IPS-20b (cell line): ENCODE measurements around the gene PIGQ.

Source experiments
- H3K27ac ChIP-seq: one replicate; pipeline ENCODE4 v1.5.1; 2013; ENCODE audit warnings: low read length
- H3K27me3 ChIP-seq: 2 replicates; pipeline ENCODE4 v1.6.1; 2013; ENCODE audit warnings: mild to moderate bottlenecking, low read length, inconsistent platforms; ENCODE audit not compliant: insufficient read depth
- H3K36me3 ChIP-seq: 2 replicates; pipeline ENCODE4 v1.6.1; 2013; ENCODE audit warnings: low read depth, mild to moderate bottlenecking, inconsistent platforms, low read length, moderate library complexity; ENCODE audit not compliant: insufficient read depth
- H3K4me1 ChIP-seq: 2 replicates; pipeline ENCODE4 v1.6.1; 2013; ENCODE audit warnings: mild to moderate bottlenecking, control low read depth, inconsistent platforms, low read length, moderate library complexity; ENCODE audit not compliant: insufficient read depth
- H3K4me3 ChIP-seq: 2 replicates; pipeline ENCODE4 v1.5.1; 2013; ENCODE audit warnings: mild to moderate bottlenecking, low read length, inconsistent platforms
- H3K9ac ChIP-seq: 2 replicates; pipeline ENCODE4 v1.6.1; 2013; ENCODE audit warnings: low read depth, mild to moderate bottlenecking, inconsistent platforms, low read length, moderate library complexity
- H3K9me3 ChIP-seq: 2 replicates; pipeline ENCODE4 v1.6.1; 2013; ENCODE audit warnings: mild to moderate bottlenecking, low read depth, low read length, inconsistent platforms; ENCODE audit not compliant: insufficient read depth

PIGQ gene

DNA sequence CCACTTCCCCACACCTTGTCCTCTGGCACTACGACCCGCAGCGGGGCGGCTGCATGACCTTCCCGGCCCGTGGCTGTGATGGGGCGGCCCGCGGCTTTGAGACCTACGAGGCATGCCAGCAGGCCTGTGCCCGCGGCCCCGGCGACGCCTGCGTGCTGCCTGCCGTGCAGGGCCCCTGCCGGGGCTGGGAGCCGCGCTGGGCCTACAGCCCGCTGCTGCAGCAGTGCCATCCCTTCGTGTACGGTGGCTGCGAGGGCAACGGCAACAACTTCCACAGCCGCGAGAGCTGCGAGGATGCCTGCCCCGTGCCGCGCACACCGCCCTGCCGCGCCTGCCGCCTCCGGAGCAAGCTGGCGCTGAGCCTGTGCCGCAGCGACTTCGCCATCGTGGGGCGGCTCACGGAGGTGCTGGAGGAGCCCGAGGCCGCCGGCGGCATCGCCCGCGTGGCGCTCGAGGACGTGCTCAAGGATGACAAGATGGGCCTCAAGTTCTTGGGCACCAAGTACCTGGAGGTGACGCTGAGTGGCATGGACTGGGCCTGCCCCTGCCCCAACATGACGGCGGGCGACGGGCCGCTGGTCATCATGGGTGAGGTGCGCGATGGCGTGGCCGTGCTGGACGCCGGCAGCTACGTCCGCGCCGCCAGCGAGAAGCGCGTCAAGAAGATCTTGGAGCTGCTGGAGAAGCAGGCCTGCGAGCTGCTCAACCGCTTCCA lies 63.7 kb downstream of the PIGQ start:
- no peak overlapping the region for H3K9ac ChIP-seq
- H3K36me3 ChIP-seq: no peaks in the 10 kb centered on the region
- peaks cover 12% of the 10 kb centered on the region; the same call in 1 of the 2 replicates for H3K4me1 ChIP-seq
- no peak overlapping the region for H3K27ac ChIP-seq
- H3K4me3 ChIP-seq: no peak overlapping the region
- no peaks in the 10 kb centered on the region for H3K27me3 ChIP-seq
- no peaks in the 10 kb centered on the region for H3K9me3 ChIP-seq
